NCI-H460 (cell line): ENCODE results near the gene SCO2. TPM values are rescaled to one million over a fixed set of nuclear protein-coding genes. Genes with fewer than 3 reads are reported as not detected.

Experiments used
- DNase-seq: peaks from one replicate; pipeline ENCODE4 v3.0.0-alpha.2; 2016; ENCODE audit warnings: low read depth; ENCODE audit errors: extremely low read depth
- polyA plus RNA-seq: library from polyadenylated mRNA; depleted of rRNA; stranded (reverse); fragments of >200 nt; gene quantifications from 2 replicates; pipeline ENCODE4 v1.2.3, GENCODE V29; 2014; cell fraction: nucleus; rRNA removed
- total RNA-seq: library from RNA; depleted of rRNA; stranded (reverse); fragments of >200 nt; shearing (Covaris generic); gene quantifications from 2 replicates; pipeline ENCODE4 v1.2.3, GENCODE V29; 2014; rRNA removed

Gene SCO2
- total RNA-seq = 3.0 and 4.0 TPM in 2 replicates
- 15.2 TPM in 1 of 2 replicates, not detected in the other for polyA plus RNA-seq

GRCh38 chr22:50525104-50525857 is at the start of gene SCO2:
Gene SCO2 (minus strand): TSS chr22:50525598. CDS start chr22:50524411, 1,187 bp downstream.
- peak; percentile 88 for DNase-seq

GRCh38 chr22:50574383-50574755 is 49.0 kb upstream of the SCO2 start:
- DNase-seq = no peak

DNA sequence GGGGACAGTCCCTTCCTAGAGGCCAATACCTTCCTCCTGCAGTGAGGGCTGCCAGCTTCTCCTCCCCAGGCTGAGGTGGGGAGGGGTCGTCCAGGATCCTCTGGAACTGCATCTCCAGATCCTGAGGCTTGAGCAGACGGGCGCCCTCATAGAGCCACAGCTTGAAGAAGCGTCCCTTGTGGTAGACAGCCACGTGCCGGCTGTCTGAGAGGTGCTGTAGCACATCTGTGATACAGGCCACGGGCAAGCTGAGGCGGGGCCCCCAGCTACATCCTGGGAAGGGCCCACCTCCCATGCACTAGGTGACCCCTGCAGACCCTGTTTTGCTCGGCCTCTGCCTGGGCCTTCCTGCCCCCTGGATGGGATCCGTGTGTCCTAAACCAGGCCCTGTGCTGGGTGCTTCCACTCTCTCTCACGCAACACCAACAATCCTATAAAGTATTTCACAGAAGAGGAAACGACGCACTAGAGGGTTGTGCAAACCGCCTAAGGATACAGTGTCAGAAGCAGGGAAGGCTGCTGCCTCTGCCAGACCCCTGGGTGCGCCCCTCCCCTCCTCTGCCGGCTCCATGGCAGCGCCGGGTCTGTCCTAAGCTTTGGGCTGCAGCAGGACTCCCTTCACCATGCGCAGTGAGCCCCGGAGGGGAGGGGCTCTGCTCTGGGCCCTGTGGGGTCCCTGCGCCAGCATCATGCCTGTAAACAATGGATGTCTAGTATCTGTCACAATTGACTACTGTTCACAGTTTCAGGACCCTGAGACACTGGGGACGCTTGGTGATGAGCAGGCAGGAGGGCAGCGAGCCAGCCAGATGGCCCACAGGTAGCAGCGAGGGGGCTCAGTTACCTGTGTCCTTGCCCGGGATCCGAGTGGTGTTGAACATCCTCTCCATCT is 48.3 kb upstream of the SCO2 start:
- DNase-seq = no peak

DNA sequence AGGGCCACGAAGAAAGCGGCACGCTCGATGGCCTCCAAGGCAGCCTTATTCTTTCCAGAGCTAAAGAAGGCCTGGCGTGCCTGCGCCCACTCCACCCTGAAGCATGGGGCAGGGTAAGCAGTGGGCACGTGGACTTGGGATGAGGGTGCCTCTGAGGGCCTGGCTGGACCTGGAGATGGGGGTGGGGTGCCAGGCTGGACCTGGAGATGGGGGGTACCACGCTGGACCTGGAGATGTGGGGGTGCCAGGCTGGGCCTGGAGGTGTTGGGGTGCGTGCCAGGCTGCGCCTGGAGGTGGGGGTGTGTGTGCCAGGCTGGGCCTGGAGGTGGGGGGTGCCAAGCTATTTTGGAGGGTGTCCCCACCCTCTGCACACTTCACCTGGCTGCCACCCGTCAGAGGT is 47.6 kb upstream of the SCO2 start:
- DNase-seq = no peak

GRCh38 chr22:50571264-50572175 is 46.1 kb upstream of the SCO2 start:
- no peak for DNase-seq

DNA sequence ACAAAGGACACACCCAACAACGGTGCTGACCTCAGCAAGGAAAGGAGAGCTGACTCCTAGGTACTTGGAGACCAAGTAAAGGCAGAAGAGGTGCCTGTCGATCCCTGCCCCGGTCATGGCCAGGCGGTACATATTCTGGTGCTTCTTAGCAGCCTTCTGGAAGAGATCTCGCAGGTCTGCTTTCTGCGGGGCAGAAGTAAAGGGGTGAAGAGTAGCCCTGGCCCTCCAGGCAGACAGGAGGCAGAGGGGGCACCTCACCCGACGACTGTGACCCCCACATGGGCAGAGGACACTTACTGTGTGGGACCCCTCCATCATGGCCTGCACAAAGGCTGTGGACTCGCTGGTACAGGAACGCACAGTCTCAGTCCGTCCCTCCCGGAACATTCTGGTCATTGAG is 45.5 kb upstream of the SCO2 start:
- DNase-seq = no peak

DNA sequence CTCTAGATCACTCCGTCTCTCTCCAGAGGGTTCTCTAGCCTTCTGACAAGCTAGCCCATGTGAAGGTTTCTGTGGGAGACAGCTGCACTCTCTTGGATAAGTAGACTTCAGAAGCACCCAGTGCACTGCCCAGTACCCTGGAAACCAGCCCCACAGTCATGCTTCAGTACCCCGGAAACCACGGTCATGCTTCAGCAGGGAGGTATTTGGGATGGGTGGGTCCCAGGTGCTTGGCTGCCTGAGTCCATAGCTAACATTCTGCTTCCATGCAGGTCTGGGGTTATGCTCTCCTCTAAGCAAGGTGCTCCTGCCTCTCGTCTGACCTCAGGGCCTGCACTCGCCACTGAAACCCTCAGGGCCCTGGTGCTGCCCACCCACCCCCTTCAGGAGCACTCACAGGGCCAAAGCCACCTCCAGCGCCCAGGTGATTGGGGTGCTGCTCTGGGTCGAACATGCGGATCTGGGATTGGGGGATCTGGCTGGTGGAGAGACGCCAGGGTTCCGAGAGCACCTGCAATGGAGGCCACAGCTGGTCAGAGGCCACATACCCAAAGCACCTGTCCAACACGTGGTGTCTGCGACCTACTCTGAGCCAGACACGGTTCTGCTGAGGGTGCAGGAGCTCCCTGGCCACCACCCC is 44.6 kb upstream of the SCO2 start:
- DNase-seq = no peak

DNA sequence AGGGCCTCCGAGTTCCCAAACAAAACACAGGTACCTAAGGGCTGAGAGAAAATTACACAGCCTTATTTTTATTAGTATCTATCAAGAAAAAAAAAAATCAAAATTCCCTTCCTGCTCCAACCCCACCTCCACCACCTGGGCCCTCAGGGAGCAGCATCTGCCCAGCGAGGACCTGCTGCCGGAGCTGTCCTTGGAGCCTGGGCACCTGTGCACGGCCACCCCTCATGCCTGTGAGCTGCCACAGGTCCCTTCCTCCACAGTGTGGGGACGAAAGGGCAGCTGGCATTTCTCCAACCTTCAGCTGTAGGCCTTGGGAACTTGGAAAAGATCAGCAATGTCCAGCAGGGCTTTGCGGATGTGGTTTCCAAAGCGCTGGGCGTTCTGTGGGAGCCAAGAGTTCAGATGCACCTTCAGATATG is 43.7 kb upstream of the SCO2 start:
- no peak for DNase-seq

DNA sequence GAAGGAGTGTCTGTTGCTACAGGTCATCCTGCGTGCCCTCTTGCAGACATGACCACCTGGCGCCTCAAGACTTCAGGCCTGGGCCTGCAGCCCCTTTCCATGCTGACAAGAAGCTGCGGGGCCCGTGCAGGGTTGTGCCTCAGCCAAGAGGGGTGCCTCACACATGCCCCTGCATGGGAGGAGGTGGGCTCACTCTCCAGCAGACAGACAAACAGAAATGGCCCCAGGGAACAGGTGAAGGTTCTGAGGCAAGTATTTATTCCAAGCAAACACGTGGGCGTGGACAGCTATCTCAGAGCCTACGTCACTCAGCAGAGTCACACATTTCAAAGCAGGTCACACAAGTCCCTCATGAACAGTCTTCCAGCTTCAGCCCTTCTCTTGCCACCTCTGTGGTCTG is 43.2 kb upstream of the SCO2 start:
- no peak for DNase-seq

GRCh38 chr22:50567721-50568252 is 42.4 kb upstream of the SCO2 start:
- DNase-seq = no peak

DNA sequence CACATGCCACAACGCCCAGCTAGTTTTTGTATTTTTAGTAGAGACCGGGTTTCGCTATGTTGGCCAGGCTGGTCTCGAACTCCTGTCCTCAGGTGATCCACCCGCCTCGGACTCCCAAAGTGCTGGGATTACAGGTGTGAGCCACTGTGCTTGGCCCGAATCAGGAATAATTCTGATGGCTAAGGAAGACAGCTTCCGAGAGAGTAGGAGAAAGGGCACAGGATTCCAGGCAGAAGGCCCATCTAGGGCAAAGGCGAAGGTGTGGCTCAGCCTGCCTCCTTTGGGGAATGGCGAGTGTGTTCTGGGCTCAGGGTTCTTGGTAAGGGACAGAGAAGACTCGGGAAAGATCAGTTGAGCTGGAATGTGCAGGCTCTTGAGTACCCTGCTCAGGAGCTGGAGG is 38.9 kb upstream of the SCO2 start:
- DNase-seq = no peak

GRCh38 chr22:50563413-50564160 is 38.2 kb upstream of the SCO2 start:
- no peak for DNase-seq

- DNase-seq = peak; percentile 92
These were observed 37.4 kb upstream of the SCO2 start, which contains the start of gene SYCE3 for GRCh38 chr22:50562523-50563412. Gene SYCE3 (minus strand): TSS chr22:50562919. CDS start chr22:50556405, 6,514 bp downstream.

DNA sequence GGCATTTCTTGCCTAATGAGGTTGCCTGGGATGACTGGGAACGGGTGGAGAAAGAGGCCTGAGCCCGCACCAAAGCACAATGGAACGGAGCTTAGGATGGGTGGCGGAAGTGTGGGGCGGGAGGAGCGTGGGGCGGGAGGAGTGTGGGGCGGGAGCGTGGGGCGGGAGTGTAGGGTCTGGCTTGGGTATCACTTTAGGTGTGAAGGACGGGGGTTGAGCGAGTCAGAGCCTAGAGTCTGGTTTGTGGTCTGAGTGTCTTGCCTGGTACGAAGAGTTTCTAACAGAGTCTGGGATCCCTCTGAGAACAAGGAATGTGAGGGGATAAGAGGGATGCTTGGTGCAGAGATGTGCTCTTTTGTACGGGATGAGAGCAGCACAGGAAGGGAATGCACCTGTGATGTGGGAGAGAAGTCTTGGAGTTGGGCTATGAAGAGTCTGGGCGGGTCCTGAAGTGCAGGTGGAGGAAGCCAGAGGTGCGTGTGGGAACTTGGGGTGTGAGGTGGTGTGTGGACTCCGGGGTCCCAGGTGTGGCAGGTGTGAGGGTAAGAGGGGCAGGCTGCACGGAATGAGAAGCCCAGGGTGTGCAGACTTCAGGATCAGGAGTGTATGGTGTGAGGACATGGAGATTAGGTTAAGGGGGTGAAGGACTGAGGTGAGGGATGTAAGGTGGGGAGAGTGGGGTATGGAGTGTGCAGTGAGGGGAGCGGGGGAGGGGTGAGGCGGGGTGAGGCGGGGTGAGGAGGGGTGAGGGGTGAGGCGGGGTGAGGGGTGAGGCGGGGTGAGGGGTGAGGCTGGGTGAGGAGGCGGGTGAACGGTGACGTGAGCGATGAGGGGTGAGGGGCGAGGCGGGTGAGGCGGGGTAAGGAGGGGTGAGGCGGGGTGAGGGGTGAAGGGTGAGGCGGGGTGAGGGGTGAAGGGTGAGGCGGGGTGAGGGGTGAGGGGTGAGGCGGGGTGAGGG is 36.3 kb upstream of the SCO2 start:
- DNase-seq = no peak

GRCh38 chr22:50560034-50560433 is 34.6 kb upstream of the SCO2 start:
- DNase-seq = no peak

DNA sequence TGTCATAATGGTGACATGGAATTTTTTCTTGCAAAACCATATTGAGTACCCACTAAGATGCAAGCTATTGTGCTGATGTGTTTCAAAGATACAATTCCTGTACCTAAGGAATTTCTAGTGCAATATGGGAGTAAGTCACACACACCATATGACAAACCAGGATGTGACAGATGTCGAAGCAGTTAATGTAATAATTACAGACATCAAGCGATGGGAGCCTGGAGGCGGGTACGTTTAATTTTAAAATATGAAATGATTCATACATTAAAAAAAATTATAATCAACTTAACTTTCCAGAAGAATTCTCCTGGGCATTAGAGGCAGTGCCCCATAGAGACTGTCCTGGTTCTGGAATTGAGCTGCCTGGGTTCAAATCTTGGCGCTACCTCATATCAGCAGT is 31.3 kb upstream of the SCO2 start:
- DNase-seq = no peak

- no peak for DNase-seq
These were observed 27.9 kb upstream of the SCO2 start for GRCh38 chr22:50553310-50553709.
